Activated CD8-positive, alpha-beta memory T cell treated with anti-CD3 and anti-CD28 coated beads for 48 hours (primary cell): ENCODE data around the gene DNASE1L2.

ENCODE experiments used
- DNase-seq, 3 experiments: peaks; one replicate each; pipeline ENCODE4 v3.0.0-alpha.2; 2020; ENCODE audit warnings: low read depth in 2 of 3, low spot score in 2 of 3

The DNASE1L2 gene

GRCh38 chr16:2236337-2237101 is at the start of gene DNASE1L2:
Gene DNASE1L2, plus strand, starts transcription at chr16:2236444. Its CDS starts 373 bp downstream, at chr16:2236817.
- DNase-seq = no peak

DNA sequence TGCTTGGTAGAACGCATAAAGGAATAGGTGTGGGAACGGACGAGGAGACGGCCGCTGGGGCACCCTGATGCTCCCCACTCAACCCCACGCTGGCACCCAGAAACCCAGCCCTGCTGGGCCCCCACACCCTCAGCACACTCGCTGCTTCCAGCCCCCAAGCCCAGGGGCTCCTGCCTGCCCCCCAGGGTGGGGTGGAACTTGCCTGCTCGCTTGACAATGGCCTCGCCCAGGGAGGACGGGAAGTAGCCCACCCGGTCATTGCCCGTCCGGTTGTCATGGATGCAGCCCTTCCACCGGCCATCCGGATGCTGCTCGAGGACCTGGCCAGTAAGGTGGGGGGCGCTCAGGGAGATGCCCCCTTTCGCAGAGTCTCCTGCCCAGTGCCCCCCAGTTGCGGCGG is 49.7 kb upstream of the DNASE1L2 start:
- no peak for DNase-seq

- DNase-seq = no peak
Measured at GRCh38 chr16:2187212-2187611, 49.0 kb upstream of the DNASE1L2 start.

GRCh38 chr16:2188395-2188794 is 47.8 kb upstream of the DNASE1L2 start:
- DNase-seq = no peak

- DNase-seq = no peak
Measured at GRCh38 chr16:2189252-2189893, 46.9 kb upstream of the DNASE1L2 start.

DNA sequence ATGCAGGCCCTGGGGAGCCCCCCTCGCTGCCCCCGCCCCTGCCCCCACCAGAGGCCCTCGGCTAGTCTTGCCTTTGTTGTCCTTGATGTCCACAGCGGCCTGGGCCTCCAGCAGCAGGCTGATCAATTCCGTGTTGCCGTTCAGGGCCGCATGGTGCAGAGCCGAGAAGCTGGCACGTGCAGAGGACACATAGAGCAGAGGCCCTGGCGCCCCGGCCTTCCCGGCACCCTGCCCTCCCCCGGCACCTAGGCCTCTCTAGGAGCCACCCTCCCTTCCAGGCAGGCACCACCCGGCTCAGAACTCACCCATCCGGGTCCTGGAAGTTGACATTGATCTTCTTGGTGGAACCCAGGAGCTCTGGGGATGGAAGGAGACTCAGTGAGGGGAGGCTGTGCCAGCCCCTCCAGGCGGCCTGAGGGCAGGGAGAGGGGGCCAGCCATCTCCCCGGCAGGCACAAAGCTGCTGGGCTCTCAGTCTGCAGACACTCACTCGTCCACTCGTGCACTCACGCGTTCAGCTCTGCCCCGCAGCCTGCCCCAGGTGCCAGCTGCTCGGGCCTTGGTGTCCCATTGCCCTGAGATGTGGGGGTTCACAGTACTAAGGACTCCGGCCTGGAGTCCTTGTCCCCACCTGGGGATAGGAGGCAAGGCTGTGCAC is 46.1 kb upstream of the DNASE1L2 start:
- DNase-seq = no peak

- no peak for DNase-seq
Measured at GRCh38 chr16:2190659-2191445, 45.4 kb upstream of the DNASE1L2 start.

DNA sequence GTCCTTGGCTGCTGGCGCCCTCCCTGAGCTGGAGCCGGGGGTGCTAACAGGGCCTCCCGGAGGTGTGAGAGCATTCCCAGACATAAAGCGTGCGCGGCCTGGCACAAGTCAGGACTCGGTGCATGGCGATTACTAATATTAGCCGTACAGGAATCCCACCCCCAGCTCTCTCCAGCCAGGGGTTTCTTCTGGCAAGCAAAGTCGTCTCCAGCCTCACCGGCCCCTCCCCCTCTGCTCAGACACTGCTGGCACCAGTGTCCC is 44.9 kb upstream of the DNASE1L2 start:
- DNase-seq = no peak

GRCh38 chr16:2194166-2194834 is 41.9 kb upstream of the DNASE1L2 start:
- DNase-seq = no peak

DNA sequence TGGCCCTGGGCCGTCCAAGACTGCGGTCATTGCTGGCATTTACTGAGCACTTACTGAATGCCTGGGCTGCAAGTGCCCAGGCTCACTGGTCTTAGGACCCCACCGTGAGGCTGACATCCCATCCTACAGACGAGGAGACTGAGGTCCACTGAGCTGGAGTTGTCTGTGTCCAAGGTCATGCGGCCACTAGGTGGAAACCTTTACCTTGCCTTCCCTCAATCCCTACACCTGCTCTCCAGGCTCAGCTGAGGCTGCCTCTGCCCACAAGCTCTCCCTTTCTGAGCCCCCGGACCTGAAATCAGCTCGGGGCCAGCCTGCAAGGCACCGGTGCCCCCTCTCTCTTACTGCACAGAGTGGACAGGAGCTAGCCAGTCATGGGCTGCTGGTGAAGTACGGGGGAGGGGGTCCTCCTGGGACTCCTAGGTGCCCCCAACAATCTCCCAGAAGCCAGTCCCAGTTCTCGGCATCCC is 41.4 kb upstream of the DNASE1L2 start:
- no peak for DNase-seq

- no peak for DNase-seq
Measured at GRCh38 chr16:2195322-2196161, 40.7 kb upstream of the DNASE1L2 start.

GRCh38 chr16:2196162-2196980 is 39.9 kb upstream of the DNASE1L2 start, which contains the start of gene CASKIN1:
Gene CASKIN1, minus strand, starts transcription at chr16:2196605. Its CDS starts 173 bp downstream, at chr16:2196432.
- DNase-seq = no peak

DNA sequence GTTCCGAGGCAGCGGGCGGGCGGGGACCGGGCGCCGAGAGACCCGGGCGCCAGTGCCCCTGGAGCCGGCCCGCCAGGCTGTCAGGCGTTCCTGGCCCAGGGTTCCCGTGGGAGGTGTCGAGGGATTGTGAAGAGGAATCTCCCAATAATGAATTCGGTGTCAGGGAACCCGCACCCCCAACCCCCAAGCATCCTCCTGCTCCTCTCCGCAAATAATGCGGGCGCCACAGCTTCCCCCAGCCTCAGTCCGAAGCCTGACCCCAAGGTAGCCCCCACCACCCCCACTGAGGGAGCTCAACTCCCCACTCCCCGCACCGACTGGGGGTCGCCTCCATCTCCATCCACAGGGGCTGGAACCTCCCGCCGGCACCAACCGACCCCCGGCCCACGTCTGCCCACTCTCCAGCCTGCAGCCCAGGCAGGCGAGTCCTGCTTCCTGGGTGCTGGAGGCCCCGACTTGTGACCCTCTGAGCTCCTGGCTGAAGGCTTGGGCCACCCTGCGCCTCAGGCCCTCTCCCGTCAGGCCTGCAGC is 39.2 kb upstream of the DNASE1L2 start:
- no peak for DNase-seq

GRCh38 chr16:2197765-2198164 is 38.5 kb upstream of the DNASE1L2 start:
- no peak for DNase-seq

DNA sequence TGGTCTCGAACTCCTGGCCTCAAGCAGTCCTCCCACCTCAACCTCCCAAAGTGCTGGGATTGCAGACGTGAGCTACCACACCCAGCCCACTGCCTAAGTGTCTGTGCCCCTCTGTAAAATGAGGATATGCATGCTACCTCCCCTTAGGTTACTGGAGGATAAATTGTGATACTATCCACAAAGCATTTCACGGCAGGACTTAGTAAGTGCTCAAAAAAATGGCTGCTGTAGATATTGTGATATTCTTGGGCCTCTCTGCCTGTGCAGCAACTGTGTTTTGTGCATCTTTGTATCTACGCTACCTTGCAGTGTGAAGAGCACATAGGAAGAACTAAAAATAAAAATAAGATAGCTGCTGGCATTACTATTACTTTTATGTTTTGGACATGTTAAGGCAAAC is 38.0 kb upstream of the DNASE1L2 start:
- no peak for DNase-seq

DNA sequence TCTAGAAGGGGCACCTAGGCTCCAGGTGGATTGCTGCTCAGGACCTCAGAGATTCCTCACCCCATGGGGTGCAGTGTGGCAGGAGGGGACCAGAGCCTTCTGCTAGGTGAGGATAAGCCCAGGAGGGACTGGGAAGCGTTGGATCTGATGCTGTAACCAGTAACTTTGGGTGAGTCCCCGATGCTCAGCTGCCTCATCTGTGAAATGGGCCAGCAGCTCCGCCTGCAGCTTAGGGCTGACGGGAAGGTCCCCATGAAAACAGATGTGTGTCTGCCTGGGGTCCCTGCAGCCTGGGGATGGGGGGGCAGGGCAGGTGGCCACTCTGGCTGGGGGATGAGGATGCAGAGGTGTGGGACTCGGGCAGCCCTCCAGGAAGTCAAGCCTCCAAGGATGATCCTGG is 37.1 kb upstream of the DNASE1L2 start:
- DNase-seq = no peak

DNA sequence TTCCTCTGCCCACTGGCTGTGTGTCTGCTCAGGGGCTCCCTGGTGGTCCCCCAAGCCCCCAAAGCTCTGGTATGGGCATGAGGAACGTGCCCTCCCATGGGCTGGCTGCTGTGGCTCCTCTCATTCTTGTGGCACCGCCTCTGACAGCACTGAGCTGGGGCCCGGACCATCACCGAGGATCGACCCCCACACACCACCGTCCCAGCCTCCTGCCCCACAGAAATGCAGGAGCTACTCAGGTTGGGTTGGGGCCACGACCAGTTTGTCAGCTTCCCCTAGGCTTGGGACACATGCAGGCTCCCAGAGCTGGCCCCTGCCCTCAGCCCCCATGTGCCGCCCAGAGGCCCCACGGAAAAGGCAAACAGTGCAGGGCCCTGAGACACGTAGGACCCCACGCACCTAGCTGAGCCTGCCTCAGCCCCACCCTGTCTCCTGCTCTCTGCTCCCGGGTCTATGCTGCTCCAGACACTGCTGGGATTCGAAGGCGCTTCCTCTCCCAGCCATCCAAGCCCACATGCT is 36.6 kb upstream of the DNASE1L2 start:
- no peak for DNase-seq

DNA sequence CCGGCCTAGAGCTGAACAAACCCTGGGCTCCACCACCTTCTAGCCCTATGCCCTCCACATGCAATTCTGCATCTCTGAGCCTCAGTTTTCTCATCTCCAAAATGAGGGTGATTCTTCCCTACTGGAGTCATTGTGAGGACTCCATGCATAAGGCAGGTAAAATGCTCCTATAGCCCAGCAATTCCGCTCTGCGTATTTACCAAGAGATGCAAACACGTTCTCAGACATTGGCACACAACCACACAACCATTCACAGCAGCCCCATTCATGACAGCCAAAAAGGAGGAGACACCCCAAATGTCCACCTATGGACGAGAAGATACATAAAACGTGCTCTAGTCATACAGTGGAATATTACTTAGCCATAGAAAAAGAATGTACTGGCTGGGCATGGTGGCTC is 35.9 kb upstream of the DNASE1L2 start:
- DNase-seq = no peak
